ENCODE measurements around the gene PTPRN2.
"Not testable (repeated sequence)": the region's sequence is repeated elsewhere in the genome, so short reads cannot be mapped to it uniquely, and the experiment has no call there.

The PTPRN2 gene

GRCh38 chr7:158062661-158063060 lies 525.0 kb downstream of the PTPRN2 start:
- no peak for DNase-seq (ENCODE audit: low read depth in 4 of 4, low spot score in 1 of 4)

GRCh38 chr7:158061884-158062656 lies 525.6 kb downstream of the PTPRN2 start:
- DNase-seq (ENCODE audit: low read depth in 4 of 4, low spot score in 1 of 4), result no peak

GRCh38 chr7:158061026-158061630 lies 526.5 kb downstream of the PTPRN2 start:
- no peak for DNase-seq (ENCODE audit: low read depth in 4 of 4, low spot score in 1 of 4)

GRCh38 chr7:158060216-158060615 lies 527.4 kb downstream of the PTPRN2 start:
- no peak for DNase-seq (ENCODE audit: low read depth in 4 of 4, low spot score in 1 of 4)

GRCh38 chr7:158057446-158057845 lies 530.2 kb downstream of the PTPRN2 start:
- no peak for DNase-seq (ENCODE audit: low read depth in 4 of 4, low spot score in 1 of 4)

- no peak for DNase-seq (ENCODE audit: low read depth in 4 of 4, low spot score in 1 of 4)
These were observed 530.9 kb downstream of the PTPRN2 start for GRCh38 chr7:158056761-158057160.

GRCh38 chr7:158055726-158056510 lies 531.7 kb downstream of the PTPRN2 start:
- DNase-seq (ENCODE audit: low read depth in 4 of 4, low spot score in 1 of 4), result no peak

- DNase-seq (ENCODE audit: low read depth in 4 of 4, low spot score in 1 of 4), result no peak
These were observed 533.0 kb downstream of the PTPRN2 start for GRCh38 chr7:158054611-158055010.

GRCh38 chr7:158054081-158054480 lies 533.5 kb downstream of the PTPRN2 start:
- no peak for DNase-seq (ENCODE audit: low read depth in 4 of 4, low spot score in 1 of 4)

- DNase-seq (ENCODE audit: low read depth in 4 of 4, low spot score in 1 of 4), result no peak
These were observed 534.3 kb downstream of the PTPRN2 start for GRCh38 chr7:158053183-158053915.

- no peak for DNase-seq (ENCODE audit: low read depth in 4 of 4, low spot score in 1 of 4)
These were observed 535.1 kb downstream of the PTPRN2 start for GRCh38 chr7:158052381-158053060.

GRCh38 chr7:158051776-158052175 lies 535.8 kb downstream of the PTPRN2 start:
- DNase-seq (ENCODE audit: low read depth in 4 of 4, low spot score in 1 of 4), result no peak

GRCh38 chr7:158050978-158051651 lies 536.5 kb downstream of the PTPRN2 start:
- DNase-seq (ENCODE audit: low read depth in 4 of 4, low spot score in 1 of 4), result no peak

GRCh38 chr7:158050441-158050977 lies 537.1 kb downstream of the PTPRN2 start:
- no peak for DNase-seq (ENCODE audit: low read depth in 4 of 4, low spot score in 1 of 4)

- DNase-seq (ENCODE audit: low read depth in 4 of 4, low spot score in 1 of 4), result no peak
These were observed 538.4 kb downstream of the PTPRN2 start for GRCh38 chr7:158049271-158049670.

- DNase-seq (ENCODE audit: low read depth in 4 of 4, low spot score in 1 of 4), result no peak
These were observed 539.1 kb downstream of the PTPRN2 start for GRCh38 chr7:158048569-158048968.

GRCh38 chr7:158047391-158048059 lies 540.1 kb downstream of the PTPRN2 start:
- no peak for DNase-seq (ENCODE audit: low read depth in 4 of 4, low spot score in 1 of 4)

- not testable (repeated sequence) for DNase-seq (ENCODE audit: low read depth in 4 of 4, low spot score in 1 of 4)
These were observed 541.4 kb downstream of the PTPRN2 start for GRCh38 chr7:158046246-158046645.

- no peak for DNase-seq (ENCODE audit: low read depth in 4 of 4, low spot score in 1 of 4)
These were observed 543.2 kb downstream of the PTPRN2 start for GRCh38 chr7:158044482-158044823.
